PC-3 (cell line): ENCODE results near the gene UTS2. TPM values are rescaled to one million over a fixed set of nuclear protein-coding genes. Genes with fewer than 3 reads are reported as not detected.

ENCODE experiments used
- ATAC-seq: fragments of 200-7000 bp; cut with Tn5 transposase; 2 replicates; pipeline ENCODE4 v1.9.1; 2020; ENCODE audit warnings: mild to moderate bottlenecking, moderate library complexity
- BruUV-seq: library from RNA; stranded (reverse); fragments of 400-500 nt; replicated peaks from 2 replicates; lab custom pipeline; 2021; lab: Mats Ljungman, UMichigan
- CTCF ChIA-PET: fragments of 300-600 bp; sonication (Branson Sonifier 250); formaldehyde crosslinking; loops from one replicate; lab custom pipeline; 2022; ENCODE audit warnings: antibody characterized with exemption; lab: Charles Lee
- POLR2A ChIA-PET: fragments of 300-600 bp; sonication (Branson Sonifier 250); formaldehyde crosslinking; loops from one replicate; lab custom pipeline; 2022; ENCODE audit warnings: antibody characterized with exemption; ENCODE audit not compliant: unreplicated experiment; lab: Charles Lee
- DNase-seq: peaks from one replicate; pipeline ENCODE4 v3.0.0-alpha.2; 2015
- H2AFZ ChIP-seq: fragments of 300-600 bp; sonication (generic); 2 replicates; pipeline ENCODE4 v1.6.0; 2016; ENCODE audit warnings: antibody characterized with exemption, low read length
- H3F3A ChIP-seq: fragments of 300-600 bp; sonication (generic); one replicate; pipeline ENCODE4 v1.6.0; 2017; ENCODE audit warnings: antibody characterized with exemption, low read length, control low read depth, mild to moderate bottlenecking; ENCODE audit not compliant: unreplicated experiment
- H3K27ac ChIP-seq: fragments of 300-600 bp; sonication (generic); 2 replicates; pipeline ENCODE4 v1.5.1; 2016; ENCODE audit warnings: mild to moderate bottlenecking, low read length
- H3K27me3 ChIP-seq: fragments of 300-600 bp; sonication (generic); 2 replicates; pipeline ENCODE4 v1.6.1; 2016; ENCODE audit warnings: low read length, mixed read lengths
- H3K36me3 ChIP-seq: fragments of 300-600 bp; sonication (generic); 2 replicates; pipeline ENCODE4 v1.6.1; 2016; ENCODE audit warnings: low read depth, mixed run types, low read length, mixed read lengths
- H3K4me1 ChIP-seq: fragments of 300-600 bp; sonication (generic); 2 replicates; pipeline ENCODE4 v1.5.1; 2016; ENCODE audit warnings: low read length; ENCODE audit not compliant: insufficient read depth
- H3K4me2 ChIP-seq: fragments of 300-600 bp; sonication (generic); 2 replicates; pipeline ENCODE4 v1.6.0; 2016; ENCODE audit warnings: low read length
- H3K4me3 ChIP-seq: fragments of 300-600 bp; sonication (generic); 2 replicates; pipeline ENCODE4 v1.5.1; 2016; ENCODE audit warnings: mild to moderate bottlenecking, low read length, mixed read lengths
- H3K79me2 ChIP-seq: fragments of 300-600 bp; sonication (generic); 2 replicates; pipeline ENCODE4 v1.6.1; 2017; ENCODE audit warnings: low read length, mixed read lengths
- H3K9ac ChIP-seq: fragments of 300-600 bp; sonication (generic); 2 replicates; pipeline ENCODE4 v1.6.0; 2016; ENCODE audit warnings: mild to moderate bottlenecking, low read length
- H3K9me2 ChIP-seq: fragments of 300-600 bp; sonication (generic); replicated peaks from 2 replicates; pipeline ENCODE4 v1.6.1; 2016; ENCODE audit warnings: mixed run types, low read length, mixed read lengths
- H3K9me3 ChIP-seq: fragments of 300-600 bp; sonication (generic); 2 replicates; pipeline ENCODE4 v1.6.1; 2016; ENCODE audit warnings: low read length, mixed read lengths
- H4K20me1 ChIP-seq: fragments of 300-600 bp; sonication (generic); 2 replicates; pipeline ENCODE4 v1.6.1; 2016; ENCODE audit warnings: low read length, mixed read lengths
- CTCF ChIP-seq: fragments of 300-600 bp; sonication (generic); conservative IDR thresholded peaks from 2 replicates; pipeline ENCODE4 v1.5.1; 2017; ENCODE audit warnings: antibody characterized with exemption, low read depth, mild to moderate bottlenecking, low read length
- EZH2 ChIP-seq: fragments of 300-600 bp; sonication (generic); IDR thresholded peaks from one replicate; pipeline ENCODE4 v1.6.1; 2017; ENCODE audit warnings: antibody characterized with exemption, mild to moderate bottlenecking, low read length; ENCODE audit not compliant: unreplicated experiment
- EZH2phosphoT487 ChIP-seq: fragments of 300-600 bp; sonication (generic); IDR thresholded peaks from 2 replicates; pipeline ENCODE4 v1.6.1; 2018; ENCODE audit warnings: mild to moderate bottlenecking, antibody characterized with exemption, low read length, borderline replicate concordance
- intact Hi-C: fragments of 100-400 bp; cut with micrococcal nuclease; formaldehyde crosslinking; loops from 2 replicates; pipeline ENCODE4 v1.9.0; 2023
- total RNA-seq: library from RNA; depleted of rRNA; stranded (reverse); fragments of >200 nt; gene quantifications from 2 replicates; pipeline ENCODE4 v1.2.3, GENCODE V29; 2014

Gene UTS2
- total RNA-seq, 1 experiment from 2014 or later = not detected

GRCh38 chr1:7859406-7859805 is 6.5 kb upstream of the UTS2 start:
- CTCF ChIA-PET = no interaction called here
- POLR2A ChIA-PET = no interaction called here
- intact Hi-C loops = no loop called here

GRCh38 chr1:7857985-7858384 is 5.1 kb upstream of the UTS2 start:
- no peak overlapping the region for H2AFZ ChIP-seq
- H4K20me1 ChIP-seq = no peaks in the 10 kb centered on the region
- no peaks in the 10 kb centered on the region for H3F3A ChIP-seq
- POLR2A ChIA-PET = no interaction called here
- no peak overlapping the region for H3K9ac ChIP-seq
- no peaks in the 10 kb centered on the region for H3K9me2 ChIP-seq
- no peak overlapping the region for H3K4me2 ChIP-seq
- CTCF ChIA-PET = interaction anchor here (0.6 kb wide), 1 partner anchor 1200 kb away, joined by 4 read pairs; no protein-coding TSS in a partner anchor
- H3K79me2 ChIP-seq = no peaks in the 10 kb centered on the region
- H3K36me3 ChIP-seq = no peaks in the 10 kb centered on the region
- no peak overlapping the region for H3K27ac ChIP-seq
- no peak for TF ChIP-seq EZH2phosphoT487
- no peak for TF ChIP-seq CTCF
- no peak for TF ChIP-seq EZH2
- H3K9me3 ChIP-seq = no peaks in the 10 kb centered on the region
- H3K4me1 ChIP-seq = no peaks in the 10 kb centered on the region
- intact Hi-C loops = no loop called here
- BruUV-seq = no TSS peak
- peak; percentile 7 for DNase-seq
- ATAC-seq = no peak
- no peaks in the 10 kb centered on the region for H3K27me3 ChIP-seq
- no peak overlapping the region for H3K4me3 ChIP-seq

More at GRCh38 chr1:7859406-7859805, 6.5 kb upstream of the UTS2 start:
- no peaks in the 10 kb centered on the region for H3K4me1 ChIP-seq
- no peaks in the 10 kb centered on the region for H3F3A ChIP-seq
- no peak overlapping the region for H3K9ac ChIP-seq
- H2AFZ ChIP-seq = no peak overlapping the region
- H3K4me3 ChIP-seq = no peak overlapping the region
- no peaks in the 10 kb centered on the region for H3K79me2 ChIP-seq
- DNase-seq (no peak), ATAC-seq (no peak)
- no peak overlapping the region for H3K27ac ChIP-seq
- H3K9me3 ChIP-seq = no peaks in the 10 kb centered on the region
- no peak for TF ChIP-seq EZH2
- no peak for TF ChIP-seq EZH2phosphoT487
- TF ChIP-seq CTCF = no peak
- no peaks in the 10 kb centered on the region for H4K20me1 ChIP-seq
- H3K27me3 ChIP-seq = no peaks in the 10 kb centered on the region
- H3K9me2 ChIP-seq = no peaks in the 10 kb centered on the region
- H3K36me3 ChIP-seq = no peaks in the 10 kb centered on the region
- BruUV-seq = no TSS peak
- no peak overlapping the region for H3K4me2 ChIP-seq

DNA sequence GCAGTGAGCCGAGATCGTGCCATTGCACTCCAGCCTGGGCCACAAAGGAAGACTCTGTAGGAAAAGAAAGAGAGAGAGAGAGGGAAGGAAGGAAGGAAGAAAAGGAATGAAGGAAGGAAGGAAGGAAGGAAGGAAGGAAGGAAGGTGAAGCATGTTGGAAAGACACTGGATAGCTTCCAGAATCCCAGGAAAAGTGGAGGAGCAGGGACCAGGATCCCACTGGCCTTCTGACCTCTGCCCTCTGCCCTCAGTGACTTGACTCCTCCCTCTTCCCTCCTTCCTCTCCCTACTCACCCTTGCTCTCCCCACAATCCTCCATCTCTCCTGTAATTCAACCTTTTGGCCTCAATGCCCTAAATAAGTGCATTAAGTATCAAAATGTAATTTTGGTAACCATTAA is 4.1 kb upstream of the UTS2 start:
- Histone ChIP-seq H3K9me3 (no peaks in the 10 kb centered on the region), H3K9ac (no peak overlapping the region), H2AFZ (no peak overlapping the region), H3K27me3 (no peaks in the 10 kb centered on the region), H3K4me2 (no peak overlapping the region), H3K27ac (no peak overlapping the region), H3K4me3 (no peak overlapping the region), H3K79me2 (no peaks in the 10 kb centered on the region), H4K20me1 (no peaks in the 10 kb centered on the region), H3K4me1 (no peaks in the 10 kb centered on the region), H3K9me2 (no peaks in the 10 kb centered on the region), H3F3A (no peaks in the 10 kb centered on the region), H3K36me3 (no peaks in the 10 kb centered on the region)
- ChIA-PET POLR2A (no interaction called here), CTCF (interaction anchor here (0.6 kb wide), 1 partner anchor 1199 kb away, joined by 4 read pairs; no protein-coding TSS in a partner anchor)
- intact Hi-C loops = no loop called here
- ATAC-seq (no peak), DNase-seq (no peak)
- TF ChIP-seq CTCF (no peak), EZH2 (no peak), EZH2phosphoT487 (no peak)
- BruUV-seq = no TSS peak
